Neural cell (in vitro differentiated cells): ENCODE results near the gene TSPAN9. TPM values are rescaled to one million over a fixed set of nuclear protein-coding genes. Genes with fewer than 3 reads are reported as not detected.

Experiments used
- H2AFZ ChIP-seq: fragments of 200-600, 300-800 bp; sonication (generic), shearing (Covaris generic); 2 replicates; pipeline ENCODE4 v1.6.0; 2014; ENCODE audit warnings: low read depth, mild to moderate bottlenecking, antibody characterized with exemption, low read length, moderate library complexity
- H3F3A ChIP-seq: fragments of 200-600 bp; shearing (Covaris generic); 2 replicates; pipeline ENCODE4 v1.6.1; 2016; ENCODE audit warnings: mild to moderate bottlenecking, moderate library complexity, mixed read lengths, antibody characterized with exemption, low read length; ENCODE audit not compliant: insufficient read depth, poor library complexity, severe bottlenecking
- H3K27ac ChIP-seq: fragments of 200-600, 300-800 bp; sonication (generic), shearing (Covaris generic); 2 replicates; pipeline ENCODE4 v1.5.1; 2014; ENCODE audit warnings: mild to moderate bottlenecking, low read length, moderate library complexity
- H3K27me3 ChIP-seq: fragments of 300-800, 200-600 bp; sonication (generic), shearing (Covaris generic); 2 replicates; pipeline ENCODE4 v1.6.0; 2014; ENCODE audit warnings: mild to moderate bottlenecking, low read depth, low read length, moderate library complexity; ENCODE audit not compliant: insufficient read depth
- H3K36me3 ChIP-seq: fragments of 300-800, 200-600 bp; sonication (generic), shearing (Covaris generic); 2 replicates; pipeline ENCODE4 v1.5.1; 2014; ENCODE audit warnings: mild to moderate bottlenecking, antibody characterized with exemption, low read length, moderate library complexity; ENCODE audit not compliant: insufficient read depth
- H3K4me2 ChIP-seq: fragments of 300-800, 200-600 bp; sonication (generic), shearing (Covaris generic); 2 replicates; pipeline ENCODE4 v1.6.0; 2014; ENCODE audit warnings: mild to moderate bottlenecking, low read length
- H3K4me3 ChIP-seq: fragments of 300-800, 200-600 bp; sonication (generic), shearing (Covaris generic); 2 replicates; pipeline ENCODE4 v1.5.1; 2014; ENCODE audit warnings: mild to moderate bottlenecking, low read length, moderate library complexity
- H3K79me2 ChIP-seq: fragments of 200-600 bp; shearing (Covaris generic); replicated peaks from 2 replicates; pipeline ENCODE4 v1.6.0; 2014; ENCODE audit warnings: mild to moderate bottlenecking, low read length, moderate library complexity; ENCODE audit not compliant: insufficient read depth
- H3K9ac ChIP-seq: fragments of 300-800, 200-600 bp; sonication (generic), shearing (Covaris generic); 2 replicates; pipeline ENCODE4 v1.6.1; 2016; ENCODE audit warnings: mild to moderate bottlenecking, low read length, mixed read lengths
- H3K9me2 ChIP-seq: fragments of 200-600 bp; shearing (Covaris generic); 2 replicates; pipeline ENCODE4 v1.6.1; 2016; ENCODE audit warnings: mild to moderate bottlenecking, low read length, mixed read lengths; ENCODE audit not compliant: insufficient read depth
- H3K9me3 ChIP-seq: fragments of 200-600, 300-800 bp; sonication (generic), shearing (Covaris generic); 2 replicates; pipeline ENCODE4 v1.6.1; 2016; ENCODE audit warnings: mild to moderate bottlenecking, mixed run types, low read length, moderate library complexity, mixed read lengths
- H4K20me1 ChIP-seq: fragments of 200-600 bp; shearing (Covaris generic); 2 replicates; pipeline ENCODE4 v1.6.1; 2016; ENCODE audit warnings: mild to moderate bottlenecking, mixed run types; ENCODE audit not compliant: insufficient read depth
- CTCF ChIP-seq: fragments of 450-650 bp; IDR thresholded peaks from 2 replicates; pipeline ENCODE4 v1.5.1; 2014; ENCODE audit warnings: antibody characterized with exemption, mild to moderate bottlenecking, moderate library complexity; ENCODE audit not compliant: poor library complexity, severe bottlenecking
- EP300 ChIP-seq: fragments of 450-650 bp; conservative IDR thresholded peaks from 2 replicates; pipeline ENCODE4 v1.6.1; 2014; ENCODE audit warnings: antibody characterized with exemption, mild to moderate bottlenecking, moderate library complexity; ENCODE audit not compliant: poor library complexity, severe bottlenecking
- EZH2 ChIP-seq: fragments of 200-600, 300-800 bp; shearing (Covaris generic), sonication (generic); IDR thresholded peaks from 2 replicates; pipeline ENCODE4 v1.6.1; 2014; ENCODE audit warnings: antibody characterized with exemption, low read length, borderline replicate concordance, mild to moderate bottlenecking; ENCODE audit not compliant: insufficient read depth, poor library complexity, severe bottlenecking
- MXI1 ChIP-seq: fragments of 450-650 bp; conservative IDR thresholded peaks from 2 replicates; pipeline ENCODE4 v1.6.1; 2014; ENCODE audit warnings: antibody characterized with exemption, mild to moderate bottlenecking; ENCODE audit not compliant: poor library complexity, severe bottlenecking
- POLR2AphosphoS5 ChIP-seq: IDR thresholded peaks from 2 replicates; pipeline ENCODE4 v1.6.1; 2012
- RAD21 ChIP-seq: fragments of 450-650 bp; conservative IDR thresholded peaks from 2 replicates; pipeline ENCODE4 v1.6.1; 2014; ENCODE audit warnings: antibody characterized with exemption, mild to moderate bottlenecking, moderate library complexity
- REST ChIP-seq: IDR thresholded peaks from 2 replicates; pipeline ENCODE4 v1.6.1; 2012; ENCODE audit warnings: borderline replicate concordance
- SMC3 ChIP-seq: fragments of 450-650 bp; conservative IDR thresholded peaks from 2 replicates; pipeline ENCODE4 v1.6.1; 2014; ENCODE audit warnings: antibody characterized with exemption, mild to moderate bottlenecking, moderate library complexity; ENCODE audit not compliant: poor library complexity
- TAF1 ChIP-seq: IDR thresholded peaks from 2 replicates; pipeline ENCODE4 v1.6.1; 2012; ENCODE audit warnings: low read depth
- polyA plus RNA-seq: library from polyadenylated mRNA; depleted of rRNA; stranded (reverse); fragments of >200 nt; gene quantifications from 2 replicates; pipeline ENCODE4 v1.2.3, GENCODE V29; 2014

The TSPAN9 gene
- polyA plus RNA-seq, 1 donor from 2014 or later, result 11.9 TPM

- Histone ChIP-seq H3K4me3 (no peak overlapping the region), H3F3A (no peaks in the 10 kb centered on the region), H3K27ac (no peak overlapping the region), H3K79me2 (no peaks in the 10 kb centered on the region), H3K27me3 (no peaks in the 10 kb centered on the region), H3K9me2 (no peaks in the 10 kb centered on the region), H4K20me1 (no peaks in the 10 kb centered on the region), H2AFZ (no peak overlapping the region), H3K36me3 (no peaks in the 10 kb centered on the region), H3K9me3 (no peaks in the 10 kb centered on the region), H3K4me2 (no peak overlapping the region), H3K9ac (no peak overlapping the region)
- TF ChIP-seq POLR2AphosphoS5 (no peak), SMC3 (no peak)
These were observed 20.1 kb downstream of the TSPAN9 start for GRCh38 chr12:3097186-3097804.

GRCh38 chr12:3097836-3098235, 20.7 kb downstream of the TSPAN9 start:
- Histone ChIP-seq H3K79me2 (no peaks in the 10 kb centered on the region), H4K20me1 (no peaks in the 10 kb centered on the region), H3F3A (no peaks in the 10 kb centered on the region), H3K4me3 (no peak overlapping the region), H3K27ac (no peak overlapping the region), H3K9me2 (no peaks in the 10 kb centered on the region), H3K27me3 (no peaks in the 10 kb centered on the region), H3K9ac (no peak overlapping the region), H3K9me3 (no peaks in the 10 kb centered on the region), H3K36me3 (no peaks in the 10 kb centered on the region), H2AFZ (no peak overlapping the region), H3K4me2 (no peak overlapping the region)
- TF ChIP-seq CTCF, result no peak
- no peak for TF ChIP-seq EZH2
- no peak for TF ChIP-seq EP300
- no peak for TF ChIP-seq TAF1
- no peak for TF ChIP-seq RAD21
- TF ChIP-seq POLR2AphosphoS5, result no peak
- no peak for TF ChIP-seq REST
- TF ChIP-seq MXI1, result no peak
- no peak for TF ChIP-seq SMC3

- H3K4me2 ChIP-seq, result no peak overlapping the region
- H3K9me2 ChIP-seq, result no peaks in the 10 kb centered on the region
- no peaks in the 10 kb centered on the region for H3K27me3 ChIP-seq
- no peaks in the 10 kb centered on the region for H3K36me3 ChIP-seq
- no peak overlapping the region for H3K9ac ChIP-seq
- H3K79me2 ChIP-seq, result no peaks in the 10 kb centered on the region
- no peak overlapping the region for H2AFZ ChIP-seq
- no peaks in the 10 kb centered on the region for H3F3A ChIP-seq
- H4K20me1 ChIP-seq, result no peaks in the 10 kb centered on the region
- no peak overlapping the region for H3K27ac ChIP-seq
- no peaks in the 10 kb centered on the region for H3K9me3 ChIP-seq
- TF ChIP-seq EZH2 (no peak), MXI1 (no peak), REST (no peak), POLR2AphosphoS5 (no peak), EP300 (no peak)
- no peak overlapping the region for H3K4me3 ChIP-seq
These were observed 21.3 kb downstream of the TSPAN9 start for GRCh38 chr12:3098436-3098835.
